Measurements from ENCODE around the gene CRHBP.
A peak's percentile ranks its signal among the peaks of the same experiment; 100 is the strongest.

The CRHBP gene

GRCh38 chr5:77015938-77016569 is 63.2 kb downstream of the CRHBP start:
- peak; percentile 45 for DNase-seq (ENCODE audit: low read depth)

DNA sequence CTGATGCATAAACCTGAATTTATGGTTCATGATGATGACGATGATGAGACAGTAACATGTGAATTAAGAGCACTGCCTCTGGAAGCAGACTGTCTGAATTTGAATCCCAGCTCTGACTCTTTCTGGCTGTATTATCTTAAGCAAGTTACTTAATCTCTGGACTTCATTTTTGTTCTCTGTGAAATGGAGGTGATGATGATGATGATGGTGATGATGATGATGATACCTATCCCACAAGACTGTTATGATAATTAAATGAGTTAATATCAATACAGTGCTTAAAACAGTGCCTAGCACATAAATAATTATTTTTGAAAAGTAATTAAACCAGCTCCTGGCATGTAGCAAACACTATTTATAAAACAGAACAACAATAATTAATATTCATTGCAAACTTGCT is 64.1 kb downstream of the CRHBP start:
- DNase-seq (ENCODE audit: low read depth), result no peak

DNA sequence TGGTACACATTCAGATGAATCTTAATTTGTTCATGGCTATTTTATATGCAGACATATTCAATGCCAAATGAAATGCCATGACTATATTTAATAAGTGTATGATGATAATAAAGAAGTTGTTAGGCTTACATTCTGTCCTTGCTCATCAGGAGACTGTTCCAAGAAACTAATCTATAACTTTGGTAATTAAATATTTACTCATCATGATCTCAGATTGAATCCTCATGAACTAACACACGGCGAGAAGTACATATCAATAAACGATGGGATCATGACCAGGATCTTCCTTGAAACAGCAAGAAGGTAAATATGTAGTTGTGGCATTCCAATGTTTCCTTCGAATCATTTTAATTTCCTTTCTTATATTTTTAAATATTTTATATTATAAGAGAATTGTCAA is 64.8 kb downstream of the CRHBP start:
- no peak for DNase-seq (ENCODE audit: low read depth)

Data from stromal cell of bone marrow (primary cell).